Left renal pelvis (tissue), 4 donors: ENCODE measurements around the gene TTC24. TPM values are rescaled to one million over a fixed set of nuclear protein-coding genes. Genes with fewer than 3 reads are reported as not detected.

ENCODE experiments used
- DNase-seq, 4 donors: peaks; one replicate each; pipeline ENCODE4 v3.0.0-alpha.2; 2013; ENCODE audit warnings: low read depth in 4 of 4, low spot score in 3 of 4
- polyA plus RNA-seq, 4 donors: library from polyadenylated mRNA; unstranded; fragments of 120-200 nt; gene quantifications; one replicate each; pipeline ENCODE4 v1.2.1, GENCODE V29; 2013; ENCODE audit not compliant: insufficient read length in 4 of 4

TTC24 gene
- polyA plus RNA-seq, 4 donors: 0.79 to 2.0 (median 1.1) TPM

DNA sequence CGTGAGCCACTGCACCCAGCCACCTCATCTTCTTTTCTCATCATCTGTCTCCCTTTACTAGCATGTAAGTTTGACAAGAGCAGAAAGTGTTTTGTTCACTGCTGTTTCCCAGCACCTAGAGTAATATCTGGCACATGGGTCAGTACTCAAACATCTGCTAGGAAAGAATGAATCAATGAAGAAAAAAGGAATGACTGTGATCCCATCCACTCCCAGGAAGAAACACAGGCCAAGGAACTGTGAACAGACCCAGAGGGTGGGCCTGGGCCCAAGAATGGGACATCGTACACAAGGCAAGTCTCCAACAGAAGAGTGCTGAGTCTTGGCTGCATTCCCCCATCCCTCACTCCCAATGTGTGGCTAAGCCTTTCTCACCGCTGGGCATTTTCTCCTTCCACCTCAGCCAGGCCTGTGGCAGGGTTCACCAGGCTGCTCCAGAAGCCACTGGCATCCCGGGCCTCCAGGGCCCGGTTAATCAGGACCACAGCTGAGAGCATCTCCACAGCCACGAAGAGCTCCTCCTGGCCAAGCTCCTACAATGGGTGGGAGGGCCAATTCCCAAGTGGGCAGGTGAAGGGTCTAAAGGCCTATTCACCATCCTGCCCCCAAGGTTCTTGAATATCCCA is 25.6 kb upstream of the TTC24 start:
- DNase-seq: no peak

DNA sequence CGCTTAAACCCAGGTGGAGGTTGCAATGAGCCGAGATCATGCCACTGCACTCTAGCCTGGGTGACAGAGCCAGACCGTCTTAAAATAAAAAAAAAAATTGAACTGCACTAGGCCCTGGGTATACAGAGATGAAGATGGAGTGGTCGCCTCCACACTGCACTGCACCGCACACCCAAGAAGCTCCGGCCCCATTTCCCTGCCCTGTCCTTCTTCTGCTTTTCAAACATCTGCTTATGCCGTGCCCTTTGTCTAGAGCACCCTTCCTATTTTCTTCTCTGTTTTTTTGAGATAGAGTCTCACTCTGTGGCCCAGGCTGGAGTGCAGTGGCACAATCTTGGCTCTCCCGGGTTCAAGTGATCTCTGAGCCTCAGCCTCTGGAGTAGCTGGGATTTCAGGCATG is 24.6 kb upstream of the TTC24 start:
- no peak for DNase-seq

DNA sequence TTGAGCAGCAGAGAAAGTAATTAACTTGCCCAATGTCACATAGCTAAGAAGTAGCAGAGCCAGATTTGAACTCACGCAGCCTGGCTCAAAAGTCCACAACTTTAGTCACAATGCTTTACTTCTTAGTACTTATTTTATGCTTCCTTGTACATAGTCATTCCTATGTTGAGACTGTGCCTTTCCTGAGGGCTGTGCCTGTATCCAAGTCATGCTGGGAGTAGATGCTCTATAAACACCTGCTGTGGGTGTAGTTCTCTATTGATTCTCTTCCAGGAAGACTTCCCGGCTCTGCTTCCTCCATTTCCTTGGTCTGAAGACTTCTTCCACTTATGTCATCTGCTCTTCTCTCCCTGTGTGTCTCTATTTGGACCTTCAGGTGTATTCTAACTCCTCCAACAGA is 23.8 kb upstream of the TTC24 start:
- DNase-seq: no peak

DNA sequence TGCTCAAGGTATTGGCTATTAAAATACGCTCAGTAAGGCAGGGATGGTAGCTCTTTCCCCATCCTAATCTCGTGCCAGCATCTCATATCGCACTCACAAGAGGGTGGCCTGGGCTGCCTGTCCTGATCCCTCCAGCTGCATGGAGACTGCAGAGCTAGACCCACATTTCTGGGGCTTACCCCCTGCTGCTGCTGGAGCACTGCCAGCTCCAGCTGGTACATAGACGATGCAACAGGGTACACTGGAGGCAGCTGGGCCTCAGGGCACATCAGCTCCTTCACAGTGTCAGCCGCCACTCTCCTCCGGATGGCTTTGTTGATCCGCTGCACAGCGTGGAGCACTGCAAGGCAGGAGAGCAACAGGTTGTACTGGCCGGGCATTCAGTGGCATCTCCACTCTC is 23.2 kb upstream of the TTC24 start:
- no peak for DNase-seq

DNA sequence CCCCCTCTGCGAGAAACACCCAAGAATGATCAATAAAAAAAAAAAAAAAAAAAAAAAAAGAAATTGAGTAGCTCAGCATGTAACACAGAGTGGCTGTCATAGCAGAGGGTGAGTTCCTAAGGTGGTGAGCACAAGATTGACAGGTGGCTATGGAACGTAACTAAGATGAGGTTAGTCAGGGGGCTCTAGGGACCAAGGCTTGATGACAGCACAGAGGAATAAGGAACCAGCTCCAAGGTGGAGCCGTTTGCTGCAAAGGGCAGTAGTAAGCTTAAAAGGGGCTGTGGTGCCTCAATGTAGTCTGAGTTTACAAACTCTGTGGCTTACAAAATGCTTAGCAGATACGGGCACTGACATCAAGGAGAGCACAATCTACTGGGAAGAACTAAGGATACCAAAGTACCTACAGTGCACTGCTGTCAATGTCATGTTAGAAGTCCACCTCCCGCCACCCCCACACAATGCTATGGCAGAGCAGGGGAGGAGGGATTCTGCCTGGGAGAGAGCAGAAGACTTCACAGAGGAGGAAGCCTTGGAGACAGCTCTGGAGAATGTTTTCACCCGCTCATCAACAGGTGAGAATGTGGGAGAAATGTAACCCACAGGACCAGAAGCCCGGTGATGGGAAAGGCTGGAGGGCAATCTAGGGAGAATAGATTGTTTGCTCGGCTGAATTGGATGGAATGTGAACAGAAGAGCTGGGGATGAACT is 20.3 kb upstream of the TTC24 start:
- no peak for DNase-seq

DNA sequence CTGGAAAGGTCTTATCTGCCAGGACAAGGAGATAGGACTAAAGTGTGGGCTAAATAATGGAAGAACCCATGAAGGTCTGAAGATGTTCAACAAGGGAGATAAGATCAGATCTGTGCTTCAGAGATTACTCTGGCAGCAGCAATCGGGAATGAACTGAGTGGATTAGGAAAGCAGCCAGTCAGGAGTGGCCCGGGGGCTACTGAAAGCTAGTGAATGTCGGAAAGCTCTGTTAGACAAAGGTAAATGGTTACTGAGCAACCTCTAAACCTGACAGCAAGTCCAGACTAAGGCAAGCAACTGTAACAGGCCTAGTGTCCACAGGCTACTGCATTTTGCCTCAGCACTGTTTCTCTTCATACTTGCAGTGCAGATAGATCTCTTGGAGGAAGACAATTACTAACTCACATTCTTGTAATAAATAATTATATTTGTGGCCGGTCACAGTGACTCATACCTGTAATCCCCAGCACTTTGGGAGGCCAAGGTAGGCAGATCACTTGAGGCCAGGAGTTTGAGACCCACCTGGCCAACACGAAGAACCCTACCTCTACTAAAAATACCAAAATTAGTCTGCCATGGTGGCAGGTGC is 19.6 kb upstream of the TTC24 start:
- no peak for DNase-seq

DNA sequence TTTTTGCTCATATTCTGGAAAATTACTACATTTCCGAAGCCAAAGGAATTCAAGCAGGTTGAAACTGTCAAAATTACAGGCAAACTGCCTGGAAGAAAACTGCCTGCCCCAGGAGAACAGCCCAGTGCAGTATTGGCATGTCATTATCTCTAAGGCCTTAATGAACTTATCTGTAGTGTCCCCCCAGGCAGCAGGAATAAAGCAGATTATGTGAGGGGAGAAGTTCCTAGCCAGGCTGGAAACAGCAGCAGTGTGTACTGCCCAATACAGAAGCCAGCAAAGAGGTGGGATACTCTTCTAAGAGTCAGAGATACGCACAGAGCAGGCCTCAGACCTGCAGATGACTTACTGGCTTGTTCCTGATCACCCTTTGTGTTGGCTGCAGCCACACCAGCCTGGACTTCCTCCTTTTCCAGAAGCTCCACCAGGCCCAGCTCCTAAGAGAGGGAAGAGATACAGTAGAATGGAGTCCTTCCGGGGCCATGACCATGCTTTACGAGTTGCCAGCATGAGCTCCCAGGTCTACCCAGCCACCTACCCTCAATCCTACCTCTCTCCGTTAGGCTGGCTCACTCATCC is 18.8 kb upstream of the TTC24 start:
- no peak for DNase-seq

DNA sequence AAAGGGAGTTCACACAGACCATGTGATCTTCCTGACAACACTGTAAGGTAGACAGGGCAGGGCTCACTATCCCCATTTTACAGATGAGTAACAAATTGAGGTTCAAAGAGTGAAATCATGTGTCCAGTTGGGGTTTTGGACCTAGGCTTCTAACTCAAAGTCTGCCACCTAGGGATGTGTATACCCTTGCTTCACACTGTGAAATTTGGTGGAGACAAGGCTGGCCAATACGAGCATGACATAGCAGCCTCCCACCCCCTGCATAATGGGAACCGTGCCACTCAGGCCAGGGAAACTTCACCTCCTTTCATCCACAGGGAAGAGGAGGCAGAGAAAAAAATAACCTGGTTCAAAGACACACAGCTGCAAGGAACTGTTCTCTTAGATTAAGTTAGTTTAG is 14.0 kb upstream of the TTC24 start:
- no peak for DNase-seq

DNA sequence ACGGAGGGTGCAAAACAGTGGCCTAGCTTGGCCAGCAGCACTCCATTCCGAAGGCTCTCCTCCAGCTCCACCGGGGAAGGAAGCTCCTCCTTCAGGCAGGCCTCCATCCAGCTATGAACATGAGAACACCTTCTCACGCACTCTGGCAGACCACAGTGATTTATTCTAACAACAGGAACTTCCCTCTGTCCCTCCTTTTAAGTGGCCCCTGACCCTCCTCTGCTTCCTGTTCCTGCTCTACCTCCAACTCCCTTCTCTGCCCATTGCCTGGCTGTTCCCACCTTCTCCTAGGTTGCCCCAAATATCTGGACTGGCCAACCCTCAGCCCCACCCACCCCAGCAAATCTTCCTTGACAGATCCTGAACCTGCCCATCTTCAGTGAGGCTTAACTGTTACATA is 13.1 kb upstream of the TTC24 start:
- no peak for DNase-seq

DNA sequence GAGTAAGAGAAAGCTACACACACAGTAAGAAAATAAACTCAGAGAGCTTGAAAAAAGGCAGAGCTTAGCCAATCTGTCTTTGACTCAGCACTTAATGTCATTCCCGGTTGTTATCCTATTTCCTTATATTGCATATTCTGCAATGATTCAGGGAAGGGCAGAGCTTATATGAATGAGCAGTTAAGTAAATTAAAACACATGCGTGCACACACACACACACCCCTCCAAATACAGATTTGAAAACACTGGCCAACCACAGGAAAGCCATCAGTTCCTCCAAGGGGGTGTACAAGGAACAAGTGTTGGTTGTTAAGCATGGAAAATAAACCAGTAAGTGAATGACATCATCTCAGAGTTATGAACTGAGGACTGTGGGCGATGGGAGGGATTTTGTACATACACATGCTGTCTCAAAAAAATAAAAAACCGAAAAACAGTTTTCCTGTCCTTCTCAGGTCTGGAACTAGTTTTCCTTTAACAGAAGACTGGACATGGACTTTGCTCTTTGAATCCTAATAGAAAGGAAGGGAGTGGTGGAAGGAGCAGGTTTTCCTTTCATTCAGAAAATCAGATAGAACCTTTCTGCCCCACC is 8.2 kb upstream of the TTC24 start:
- no peak for DNase-seq

DNA sequence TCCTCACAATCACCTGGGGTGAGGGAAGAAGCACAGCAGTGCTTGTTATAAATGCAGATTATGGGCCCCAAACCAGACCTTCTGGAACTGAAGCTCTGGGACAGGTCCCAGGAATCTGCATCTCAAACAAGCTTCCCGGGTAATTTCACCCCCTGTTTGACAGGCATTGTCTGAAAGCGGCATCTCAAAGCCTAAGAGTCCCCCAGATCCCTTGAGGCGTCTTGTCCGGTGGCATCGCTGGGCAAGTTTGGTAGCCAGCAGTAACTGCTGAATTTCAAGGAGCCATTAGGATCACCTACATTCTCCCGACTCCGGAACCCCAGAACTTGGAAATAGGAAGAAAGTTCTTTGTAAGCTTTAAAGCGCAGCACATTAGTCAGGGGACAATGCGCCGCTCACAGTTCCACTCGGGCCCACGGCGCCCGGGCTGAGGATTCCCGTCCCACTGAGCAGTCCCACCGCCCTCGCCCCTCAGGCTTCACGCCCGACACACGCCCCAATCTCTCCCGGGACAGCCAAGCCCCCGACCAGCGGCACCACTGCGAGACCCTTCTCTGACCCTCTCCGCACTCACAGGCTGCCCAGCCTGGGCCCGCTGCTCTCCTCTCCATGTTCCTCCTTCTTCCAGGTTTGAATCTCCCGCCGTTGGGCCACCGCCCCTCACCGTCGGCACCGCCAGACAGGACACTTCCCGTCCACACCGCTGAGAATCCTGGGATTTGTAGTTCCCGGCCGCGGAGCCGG is 7.4 kb upstream of the TTC24 start, which contains the start of gene IQGAP3:
Gene IQGAP3 (minus strand): TSS at position 647 of the 744 bp plus-strand sequence. CDS start 36 bp downstream, at position 611.
- peak in 3 of 4 donors; percentile 48 to 74 (median 53) for DNase-seq

DNA sequence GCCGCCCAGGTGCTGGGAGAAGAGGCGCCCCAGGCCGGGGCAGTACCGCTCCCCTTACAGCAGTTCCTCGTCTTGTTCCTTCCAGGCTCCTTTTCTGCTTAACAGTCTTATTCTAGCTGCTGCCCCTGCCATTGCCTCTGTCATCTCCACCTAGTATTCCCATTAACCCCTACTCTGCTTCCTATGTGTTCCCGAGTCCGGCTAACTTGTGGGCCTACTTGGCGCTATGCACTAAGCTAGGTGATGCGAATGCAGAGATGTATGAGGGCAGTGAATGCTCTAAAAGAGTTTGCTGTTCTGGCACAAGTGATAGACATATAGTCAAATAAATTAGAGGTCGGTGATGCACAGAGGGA is 6.9 kb upstream of the TTC24 start:
- DNase-seq: no peak

DNA sequence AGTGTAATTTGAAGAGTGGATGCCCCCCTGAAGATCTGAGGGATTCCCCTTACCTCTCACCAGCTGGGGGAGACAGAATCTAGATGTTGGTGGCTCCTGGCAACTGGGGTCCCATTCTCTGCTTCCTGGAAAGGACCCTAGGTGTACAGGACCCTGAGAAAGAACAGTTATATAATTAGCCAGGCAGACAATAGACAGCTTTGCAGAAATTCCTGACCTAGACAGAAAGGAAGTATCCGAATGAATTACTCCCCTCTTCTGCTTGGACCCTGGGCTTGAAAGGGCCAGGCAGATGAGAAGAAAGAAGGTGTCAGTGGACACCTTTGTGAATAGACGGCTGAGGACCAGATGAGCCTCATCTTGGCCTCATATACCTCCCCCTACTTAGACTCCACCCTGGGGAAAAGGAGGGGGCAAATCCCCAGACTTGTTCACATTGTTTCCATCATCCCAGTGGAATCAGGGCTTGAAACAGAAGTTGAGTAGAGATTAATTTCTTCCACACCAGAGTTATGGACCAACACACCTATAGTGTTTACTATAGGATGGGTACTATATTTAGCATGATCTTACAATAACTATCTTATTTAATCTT is 5.4 kb upstream of the TTC24 start:
- no peak for DNase-seq

DNA sequence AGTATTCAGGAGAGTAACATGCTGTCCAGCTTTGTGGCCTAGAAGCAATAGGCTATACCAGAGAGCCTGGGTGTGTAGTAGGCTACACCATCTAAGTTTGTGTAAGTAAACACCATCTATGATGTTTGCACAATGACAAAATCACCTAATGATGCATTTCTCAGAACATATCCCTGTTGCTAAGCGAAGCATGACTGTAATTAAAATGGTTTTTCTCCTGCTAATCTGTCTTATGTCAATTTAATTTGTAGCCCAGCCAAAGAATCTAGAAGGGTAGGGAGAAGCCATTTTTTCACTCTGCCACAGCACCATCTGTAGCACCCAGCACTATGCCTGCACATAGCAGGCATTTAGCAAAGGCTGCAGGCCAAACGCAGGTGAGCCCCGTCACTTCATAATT is 2.0 kb upstream of the TTC24 start:
- no peak for DNase-seq

DNA sequence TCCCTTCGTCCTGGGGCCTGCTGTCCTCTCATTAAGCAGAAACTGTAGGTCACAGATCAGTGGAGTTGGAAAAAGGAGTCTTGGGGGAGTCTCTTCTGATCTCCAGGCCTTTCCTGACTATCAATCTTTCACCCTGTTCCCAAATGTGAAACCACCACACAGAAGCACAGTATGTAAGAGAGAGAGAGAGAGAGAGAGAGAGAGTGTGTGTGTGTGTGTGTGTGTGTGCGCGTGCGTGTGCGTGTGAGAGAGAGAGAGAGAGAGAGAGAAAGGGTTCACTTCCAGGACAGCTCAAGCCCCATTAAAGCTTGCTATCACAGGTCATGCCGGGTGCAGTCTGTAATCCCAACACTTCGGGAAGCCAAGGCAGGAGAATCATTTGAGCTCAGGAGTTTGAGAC is 1.5 kb upstream of the TTC24 start:
- DNase-seq: peak in 2 of 4 donors; percentile 45 to 58

DNA sequence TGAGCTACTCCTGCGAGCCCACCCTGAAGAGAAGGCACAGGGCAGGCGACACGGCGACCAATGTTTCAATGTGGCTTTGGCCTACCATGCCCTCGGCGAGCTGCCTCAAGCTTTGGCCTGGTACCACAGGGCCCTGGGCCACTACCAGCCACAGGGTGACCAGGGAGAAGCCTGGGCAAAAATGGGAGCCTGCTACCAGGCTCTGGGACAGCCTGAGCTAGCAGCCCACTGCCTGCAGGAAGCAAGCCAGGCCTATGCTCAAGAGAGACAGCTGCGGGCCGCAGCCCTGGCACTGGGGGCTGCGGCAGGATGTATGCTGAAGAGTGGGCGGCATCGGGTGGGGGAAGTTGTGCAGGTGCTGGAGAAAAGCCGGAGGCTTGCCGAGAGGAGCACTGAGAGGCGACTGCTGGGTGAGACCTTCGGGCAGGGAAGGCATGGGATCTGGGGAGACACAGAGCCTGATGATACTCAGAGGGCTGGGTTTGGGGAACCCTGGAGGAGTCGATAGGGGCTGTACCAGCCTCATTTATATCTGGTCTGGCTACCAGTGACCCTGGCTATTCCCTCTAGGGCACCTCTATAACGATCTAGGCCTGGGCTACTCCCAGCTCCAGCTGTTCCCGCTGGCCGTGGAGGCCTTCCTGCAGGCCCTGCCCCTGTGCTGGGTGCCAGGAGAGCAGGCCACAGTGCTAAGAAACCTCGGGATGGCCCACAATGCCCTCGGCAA is 2.3 kb downstream of the TTC24 start:
- no peak for DNase-seq

DNA sequence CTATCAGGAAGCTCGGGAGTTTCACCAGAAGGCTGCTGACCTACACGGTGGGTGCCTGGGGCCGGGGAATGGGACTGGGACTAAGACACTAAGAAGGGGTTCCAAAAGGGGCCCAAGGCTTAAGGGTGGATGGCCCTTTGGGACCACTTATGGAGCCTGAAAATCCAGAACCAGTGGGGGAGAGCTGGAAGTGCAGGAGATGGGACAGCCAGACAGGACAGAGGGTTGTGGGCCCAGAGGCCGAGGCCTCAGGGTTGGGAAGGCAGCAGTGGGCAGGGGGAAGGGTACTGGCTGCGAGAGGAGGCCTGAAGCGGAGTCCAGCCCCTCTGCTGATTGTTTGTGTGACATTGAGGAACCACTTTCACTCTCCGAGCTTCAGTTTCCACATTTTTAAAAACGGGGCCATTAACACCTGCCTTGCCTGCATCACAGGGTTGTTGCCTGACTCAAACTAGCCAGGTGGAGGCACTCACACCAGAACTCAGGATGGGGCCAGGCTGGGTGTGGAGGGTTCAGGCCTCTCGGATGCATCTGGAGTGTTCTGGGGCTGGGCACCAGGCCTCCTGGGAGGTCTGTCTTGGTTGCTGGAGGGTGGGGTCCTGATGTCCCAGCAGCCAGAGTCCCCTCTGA is 3.0 kb downstream of the TTC24 start:
- DNase-seq: no peak

DNA sequence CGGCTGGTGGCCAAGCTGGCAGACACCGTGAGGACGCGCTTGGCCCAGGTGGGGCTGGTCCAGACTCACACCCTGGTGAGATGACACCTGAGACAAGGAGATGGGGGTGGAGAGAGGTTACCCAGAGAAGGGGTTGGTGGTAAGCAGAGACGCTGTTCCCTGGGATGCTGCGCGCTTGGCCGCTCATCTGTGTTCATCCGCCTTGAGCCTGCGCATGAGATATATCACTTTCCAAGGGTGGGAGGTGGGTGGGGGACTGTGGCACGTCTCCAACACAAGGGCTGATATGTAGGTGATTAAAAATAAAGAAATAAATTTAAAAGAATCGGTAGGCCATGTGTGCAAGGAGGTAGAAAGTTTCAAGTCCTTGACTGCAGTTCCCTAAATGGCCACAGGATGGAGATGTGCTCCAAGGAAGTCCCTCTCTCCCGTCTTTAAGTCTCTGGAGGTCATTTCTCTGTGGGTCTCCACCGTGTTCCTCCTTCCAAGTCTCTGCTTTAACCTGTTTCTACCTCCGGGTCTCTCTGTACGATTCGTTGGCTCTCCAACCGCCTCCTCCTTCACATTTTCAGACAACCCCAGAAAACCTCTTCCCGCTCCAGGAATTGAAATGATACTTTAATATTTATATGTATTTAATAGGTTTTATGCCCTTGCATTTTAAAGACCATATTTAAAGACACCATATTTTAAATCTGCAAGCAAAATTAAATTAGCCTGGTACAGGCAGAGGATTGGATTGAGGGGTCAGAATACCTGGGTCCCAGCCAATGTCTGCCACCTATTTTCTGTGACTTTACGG is 4.5 kb downstream of the TTC24 start:
- DNase-seq: peak in 3 of 4 donors; percentile 72 to 76 (median 73)
